HFFc6 (cell line): ENCODE data around the gene MEIS1. TPM values are rescaled to one million over a fixed set of nuclear protein-coding genes. Genes with fewer than 3 reads are reported as not detected.
A peak's percentile ranks its signal among the peaks of the same experiment; 100 is the strongest.

Experiments used
- DNase-seq: peaks from one replicate; pipeline ENCODE4 v3.0.0-alpha.2; 2018
- H3K27ac Mint-ChIP-seq: 2 replicates; pipeline ENCODE4 v1.8.0; 2020; ENCODE audit warnings: mild to moderate bottlenecking, mixed read lengths
- H3K27me3 Mint-ChIP-seq: 2 replicates; pipeline ENCODE4 v1.8.0; 2021; ENCODE audit warnings: mild to moderate bottlenecking, moderate library complexity, mixed read lengths; ENCODE audit not compliant: insufficient read depth
- H3K36me3 Mint-ChIP-seq: 2 replicates; pipeline ENCODE4 v1.8.0; 2021; ENCODE audit warnings: low read depth, mixed read lengths
- H3K4me1 Mint-ChIP-seq: 2 replicates; pipeline ENCODE4 v1.8.0; 2020; ENCODE audit warnings: low read depth, mixed read lengths
- H3K4me3 Mint-ChIP-seq: 2 replicates; pipeline ENCODE4 v1.8.0; 2020; ENCODE audit warnings: mild to moderate bottlenecking, moderate library complexity, mixed read lengths
- H3K9me3 Mint-ChIP-seq: 2 replicates; pipeline ENCODE4 v1.8.0; 2020; ENCODE audit warnings: mild to moderate bottlenecking, mixed read lengths
- CTCF ChIP-seq: fragments of 200-600 bp; sonication (generic); IDR thresholded peaks from 2 replicates; pipeline ENCODE4 v1.5.0; 2021; ENCODE audit warnings: antibody characterized with exemption, mild to moderate bottlenecking
- total RNA-seq, 6 experiments: library from RNA; stranded (reverse); fragmentation: NEBNext Ultra II Directional; extraction: Animal tissue kit (Norgen Biotek cat#: 25700); gene quantifications; 2 replicates in 1 of 6; 3 replicates in 5 of 6; pipeline ENCODE4 v1.2.3, GENCODE V29; 2021

Gene MEIS1
- total RNA-seq, 6 experiments from 2014 or later: 69.1 to 85.4 (median 74.1) TPM

DNA sequence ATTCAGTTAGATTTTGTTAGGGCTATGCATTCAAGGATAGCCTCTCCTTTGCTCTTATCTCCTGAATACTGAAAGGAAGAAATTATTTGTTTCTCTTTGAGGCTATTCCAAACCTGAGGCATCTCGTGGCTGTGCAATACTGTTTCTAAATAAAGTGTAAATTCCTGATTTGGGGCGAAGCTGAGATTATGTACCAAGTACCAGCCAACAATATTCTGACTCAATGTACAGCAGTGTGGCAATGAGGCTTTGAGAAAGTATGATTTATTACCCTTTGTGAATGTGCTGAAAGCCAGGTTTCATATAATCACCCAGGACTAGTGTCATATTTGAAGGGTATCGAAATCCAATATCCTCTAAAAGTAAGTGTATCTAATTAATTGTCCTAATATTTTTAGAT is 113.5 kb downstream of the MEIS1 start:
- H3K4me3 Mint-ChIP-seq: no peak overlapping the region
- no peak overlapping the region for H3K27ac Mint-ChIP-seq
- TF ChIP-seq CTCF: no peak
- DNase-seq: no peak
- H3K4me1 Mint-ChIP-seq: peaks cover 59% of the 10 kb centered on the region
- no peaks in the 10 kb centered on the region for H3K9me3 Mint-ChIP-seq
- peaks cover 1% of the 10 kb centered on the region; the same call in 1 of the 2 replicates for H3K27me3 Mint-ChIP-seq
- H3K36me3 Mint-ChIP-seq: peaks cover 31% of the 10 kb centered on the region

DNA sequence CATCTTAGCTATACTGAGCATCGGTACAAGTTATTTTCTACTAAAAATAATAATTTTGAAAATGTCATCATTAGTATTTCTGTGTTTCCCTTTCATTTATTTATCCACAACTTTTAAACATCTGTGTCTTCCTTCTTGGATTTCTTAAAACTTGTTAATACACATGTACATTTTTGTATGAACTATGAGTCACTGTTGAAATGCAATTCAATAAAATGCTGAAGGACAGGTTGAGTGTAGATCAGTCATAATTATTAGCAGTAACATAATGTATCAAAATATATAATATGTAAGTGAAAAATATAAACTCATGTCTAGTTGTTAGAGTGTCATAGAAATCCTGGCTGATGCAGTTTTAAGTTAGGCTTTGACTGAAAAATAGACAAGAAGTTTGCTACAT is 115.9 kb downstream of the MEIS1 start:
- Mint-ChIP-seq H3K27me3 (peaks cover 1% of the 10 kb centered on the region; the same call in 1 of the 2 replicates), H3K36me3 (peaks cover 38% of the 10 kb centered on the region), H3K9me3 (no peaks in the 10 kb centered on the region), H3K4me3 (no peak overlapping the region), H3K27ac (no peak overlapping the region), H3K4me1 (peaks cover 74% of the 10 kb centered on the region)
- no peak for TF ChIP-seq CTCF
- DNase-seq: no peak

GRCh38 chr2:66553370-66553769 is 118.4 kb downstream of the MEIS1 start:
- peaks cover 49% of the 10 kb centered on the region for H3K36me3 Mint-ChIP-seq
- H3K27me3 Mint-ChIP-seq: no peaks in the 10 kb centered on the region
- H3K27ac Mint-ChIP-seq: peak overlapping the region; percentile 84; the same call in 1 of the 2 replicates
- no peaks in the 10 kb centered on the region for H3K9me3 Mint-ChIP-seq
- H3K4me1 Mint-ChIP-seq: peaks cover 58% of the 10 kb centered on the region
- no peak for TF ChIP-seq CTCF
- no peak overlapping the region for H3K4me3 Mint-ChIP-seq
- DNase-seq: no peak

GRCh38 chr2:66555091-66555490 is 120.2 kb downstream of the MEIS1 start:
- H3K4me3 Mint-ChIP-seq: peak overlapping the region; percentile 80
- peak overlapping the region; percentile 84 for H3K27ac Mint-ChIP-seq
- no peaks in the 10 kb centered on the region for H3K9me3 Mint-ChIP-seq
- no peak for DNase-seq
- TF ChIP-seq CTCF: no peak
- H3K36me3 Mint-ChIP-seq: peaks cover 50% of the 10 kb centered on the region
- peaks cover 52% of the 10 kb centered on the region for H3K4me1 Mint-ChIP-seq
- no peaks in the 10 kb centered on the region; the same call in 1 of the 2 replicates for H3K27me3 Mint-ChIP-seq

GRCh38 chr2:66555501-66556324 is 120.8 kb downstream of the MEIS1 start:
- Mint-ChIP-seq H3K36me3 (peaks cover 50% of the 10 kb centered on the region), H3K4me3 (peak overlapping the region; percentile 80), H3K4me1 (peaks cover 53% of the 10 kb centered on the region), H3K9me3 (no peaks in the 10 kb centered on the region), H3K27me3 (no peaks in the 10 kb centered on the region; the same call in 1 of the 2 replicates), H3K27ac (peak overlapping the region; percentile 84)
- DNase-seq: no peak
- TF ChIP-seq CTCF: no peak
